Mesenchymal stem cell (in vitro differentiated cells and primary cell): ENCODE measurements around the gene VWA5B1.
"Not testable (repeated sequence)": the region's sequence is repeated elsewhere in the genome, so short reads cannot be mapped to it uniquely, and the experiment has no call there.

Experiments used
- DNase-seq: peaks from one replicate; pipeline ENCODE4 v3.0.0-alpha.2; 2013
- H2AFZ ChIP-seq: one replicate; pipeline ENCODE4 v1.6.1; 2013; ENCODE audit warnings: low read depth, mild to moderate bottlenecking, control low read depth, inconsistent platforms, low read length, moderate library complexity
- H2AK5ac ChIP-seq: 2 replicates; pipeline ENCODE4 v1.6.1; 2013; ENCODE audit warnings: low read length, moderate library complexity, mild to moderate bottlenecking, inconsistent platforms; ENCODE audit not compliant: severe bottlenecking
- H2BK120ac ChIP-seq: one replicate; pipeline ENCODE4 v1.6.1; 2013; ENCODE audit warnings: low read depth, mild to moderate bottlenecking, inconsistent platforms, low read length, moderate library complexity
- H2BK12ac ChIP-seq, 2 experiments: one replicate each; pipeline ENCODE4 v1.6.1; 2013; ENCODE audit warnings: inconsistent platforms in 2 of 2, low read length in 2 of 2, mild to moderate bottlenecking in 2 of 2, moderate library complexity in 2 of 2, control low read depth in 1 of 2
- H2BK15ac ChIP-seq: one replicate; pipeline ENCODE4 v1.6.1; 2013; ENCODE audit warnings: mild to moderate bottlenecking, low read depth, inconsistent platforms; ENCODE audit not compliant: poor library complexity, severe bottlenecking
- H2BK5ac ChIP-seq: 2 replicates; pipeline ENCODE4 v1.6.1; 2013; ENCODE audit warnings: low read depth, mild to moderate bottlenecking, low read length, control low read depth, inconsistent platforms; ENCODE audit not compliant: poor library complexity, severe bottlenecking
- H3K14ac ChIP-seq, 2 experiments: one replicate each; pipeline ENCODE4 v1.6.1; 2013; ENCODE audit warnings: inconsistent platforms in 2 of 2, low read length in 2 of 2, control low read depth in 1 of 2, mild to moderate bottlenecking in 1 of 2, moderate library complexity in 1 of 2
- H3K18ac ChIP-seq, 2 experiments: one replicate each; pipeline ENCODE4 v1.6.1; 2013; ENCODE audit warnings: inconsistent platforms in 2 of 2, low read length in 2 of 2, control low read depth in 1 of 2, low read depth in 1 of 2, mild to moderate bottlenecking in 1 of 2
- H3K23ac ChIP-seq, 2 experiments: one replicate each; pipeline ENCODE4 v1.6.1; 2013; ENCODE audit warnings: inconsistent platforms in 2 of 2, low read length in 2 of 2, mild to moderate bottlenecking in 2 of 2, moderate library complexity in 2 of 2, control low read depth in 1 of 2
- H3K27ac ChIP-seq: 2 replicates; pipeline ENCODE4 v1.5.1; 2013; ENCODE audit warnings: mild to moderate bottlenecking, moderate library complexity, low read length, control low read depth, inconsistent platforms; ENCODE audit not compliant: poor library complexity, severe bottlenecking
- H3K27me3 ChIP-seq, 2 experiments: 2 replicates each; pipeline versions ENCODE4 v1.6.1 to v1.7.0; 2013; ENCODE audit warnings: low read length in 2 of 2, mild to moderate bottlenecking in 2 of 2, moderate library complexity in 2 of 2, control low read depth in 1 of 2, inconsistent platforms in 1 of 2; ENCODE audit not compliant: control insufficient read depth in 1 of 2, insufficient read depth in 1 of 2
- H3K36me3 ChIP-seq, 2 experiments: 2 replicates each; pipeline versions ENCODE4 v1.6.1 to v1.7.0; 2013; ENCODE audit warnings: low read length in 2 of 2, control low read depth in 1 of 2, inconsistent platforms in 1 of 2, low read depth in 1 of 2, mild to moderate bottlenecking in 1 of 2; ENCODE audit not compliant: insufficient read depth in 2 of 2, control insufficient read depth in 1 of 2
- H3K4ac ChIP-seq, 2 experiments: one replicate each; pipeline ENCODE4 v1.6.1; 2013; ENCODE audit warnings: inconsistent platforms in 2 of 2, low read length in 2 of 2, mild to moderate bottlenecking in 2 of 2, moderate library complexity in 2 of 2, control low read depth in 1 of 2, low read depth in 1 of 2
- H3K4me1 ChIP-seq: 2 replicates; pipeline ENCODE4 v1.6.1; 2013; ENCODE audit warnings: low read depth, low read length, control low read depth; ENCODE audit not compliant: control insufficient read depth, insufficient read depth
- H3K4me2 ChIP-seq: 2 replicates; pipeline ENCODE4 v1.6.1; 2013; ENCODE audit warnings: low read length, mild to moderate bottlenecking, inconsistent platforms; ENCODE audit not compliant: poor library complexity, severe bottlenecking
- H3K4me3 ChIP-seq, 2 experiments: 2 replicates each; pipeline versions ENCODE4 v1.5.1 to v1.7.0; 2013; ENCODE audit warnings: low read length in 2 of 2, mild to moderate bottlenecking in 2 of 2, control low read depth in 1 of 2, low read depth in 1 of 2; ENCODE audit not compliant: insufficient read depth in 1 of 2
- H3K79me1 ChIP-seq: replicated peaks from 2 replicates; pipeline ENCODE4 v1.6.1; 2013; ENCODE audit warnings: mild to moderate bottlenecking, control low read depth, low read length, inconsistent platforms; ENCODE audit not compliant: poor library complexity, severe bottlenecking
- H3K9ac ChIP-seq: 2 replicates; pipeline ENCODE4 v1.7.0; 2013; ENCODE audit warnings: mild to moderate bottlenecking, low read length, moderate library complexity
- H3K9me3 ChIP-seq: 2 replicates; pipeline ENCODE4 v1.7.0; 2013; ENCODE audit warnings: mild to moderate bottlenecking, low read length; ENCODE audit not compliant: control insufficient read depth
- H4K8ac ChIP-seq: one replicate; pipeline ENCODE4 v1.6.1; 2013; ENCODE audit warnings: inconsistent platforms, mild to moderate bottlenecking, low read length, moderate library complexity
- H4K91ac ChIP-seq: one replicate; pipeline ENCODE4 v1.6.1; 2013; ENCODE audit warnings: mild to moderate bottlenecking, low read length, inconsistent platforms
- WGBS: methylation state at CpG from one replicate; pipeline ENCODE4 v1.1.7; 2013; ENCODE audit warnings: mixed read lengths; 5-methylcytosine and 5-hydroxymethylcytosine counted together

VWA5B1 gene

DNA sequence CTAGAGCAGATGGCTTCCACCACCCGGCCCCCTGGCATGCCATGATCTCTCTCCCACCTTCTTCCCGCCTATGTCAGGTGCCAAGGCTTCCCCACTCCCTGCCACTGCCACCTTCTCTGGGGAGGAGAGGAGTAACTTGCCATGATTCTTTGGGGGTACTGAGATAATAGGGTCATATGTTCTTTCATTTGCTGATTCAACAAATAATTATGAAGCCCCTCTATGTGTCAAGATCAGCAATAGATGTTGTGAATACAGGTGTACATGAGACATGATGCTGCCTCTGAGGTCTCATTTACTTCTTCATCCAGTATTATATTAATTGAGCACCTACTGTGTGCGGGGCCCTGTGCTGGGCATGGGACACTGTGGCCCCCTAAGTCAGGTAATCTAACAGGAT is 6.0 kb upstream of the VWA5B1 start:
- WGBS = 91% methylated on average over 1 of the region's 3 CpGs
- Histone ChIP-seq H3K9ac (no peak overlapping the region), H2BK15ac (no peak overlapping the region), H2BK120ac (no peak overlapping the region), H3K79me1 (no peaks in the 10 kb centered on the region), H4K91ac (no peak overlapping the region), H3K18ac (no peak overlapping the region), H3K4me1 (peaks cover under 1% of the 10 kb centered on the region), H2AFZ (no peak overlapping the region), H3K36me3 (no peaks in the 10 kb centered on the region), H3K27me3 (peaks cover 32 to 47% of the 10 kb centered on the region in 2 experiments), H4K8ac (no peak overlapping the region), H2BK5ac (no peak overlapping the region), H3K4ac (no peak overlapping the region), H3K14ac (no peak overlapping the region), H2BK12ac (no peak overlapping the region), H3K4me2 (no peak overlapping the region), H3K9me3 (peaks cover 10% of the 10 kb centered on the region), H2AK5ac (no peak overlapping the region), H3K23ac (no peak overlapping the region), H3K27ac (no peak overlapping the region), H3K4me3 (no peak overlapping the region)
- DNase-seq = no peak

DNA sequence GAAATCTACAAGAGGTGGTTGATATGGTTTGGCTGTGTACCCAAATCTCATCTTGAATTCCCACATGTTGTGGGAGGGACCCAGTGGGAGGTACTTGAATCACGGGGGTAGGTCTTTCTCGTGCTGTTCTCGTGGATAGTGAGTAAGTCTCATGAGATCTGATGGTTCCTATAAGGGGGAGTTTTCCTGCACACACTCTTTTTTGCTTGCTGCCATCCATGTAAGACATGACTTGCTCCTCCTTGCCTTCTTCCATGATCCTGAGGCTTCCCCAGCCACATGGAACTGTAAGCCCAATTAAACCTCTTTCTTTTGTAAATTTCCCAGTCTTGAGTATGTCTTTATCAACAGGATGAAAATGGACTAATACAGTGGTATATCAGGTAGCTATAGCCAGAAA is 5.2 kb upstream of the VWA5B1 start:
- Histone ChIP-seq H4K8ac (no peak overlapping the region), H2BK5ac (no peak overlapping the region), H3K4me2 (no peak overlapping the region), H3K9ac (no peak overlapping the region), H3K4me3 (no peak overlapping the region), H3K27me3 (peaks cover 41 to 56% of the 10 kb centered on the region in 2 experiments), H3K36me3 (no peaks in the 10 kb centered on the region), H4K91ac (no peak overlapping the region), H2BK12ac (no peak overlapping the region), H3K9me3 (peaks cover 10% of the 10 kb centered on the region), H3K79me1 (no peaks in the 10 kb centered on the region), H3K18ac (no peak overlapping the region), H3K4me1 (no peaks in the 10 kb centered on the region), H3K23ac (no peak overlapping the region), H2AFZ (no peak overlapping the region), H3K27ac (no peak overlapping the region), H3K14ac (no peak overlapping the region), H3K4ac (no peak overlapping the region), H2BK15ac (no peak overlapping the region), H2BK120ac (no peak overlapping the region), H2AK5ac (no peak overlapping the region)
- no peak for DNase-seq
- 73% methylated on average over 3 of the region's 3 CpGs for WGBS

DNA sequence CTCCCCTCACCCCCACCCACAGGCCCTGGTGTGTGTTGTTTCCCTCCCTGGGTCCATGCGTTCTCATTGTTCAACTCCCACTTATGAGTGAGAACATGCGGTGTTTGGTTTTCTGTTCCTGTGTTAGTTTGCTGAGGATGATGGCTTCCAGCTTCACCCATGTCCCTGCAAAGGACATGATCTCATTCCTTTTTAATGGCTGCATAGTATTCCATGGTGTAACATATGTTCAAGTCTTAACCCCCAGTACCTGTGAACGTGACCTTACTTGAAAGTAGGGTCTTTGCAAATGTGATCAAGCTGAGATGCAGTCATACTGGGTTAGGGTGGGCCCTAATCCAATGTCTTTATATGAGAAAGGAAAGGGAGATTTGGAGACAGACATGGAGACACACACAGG is 3.0 kb upstream of the VWA5B1 start:
- not testable (repeated sequence) for H3K9ac ChIP-seq, DNase-seq, H2BK120ac ChIP-seq, H3K9me3 ChIP-seq, H2BK5ac ChIP-seq, H2AFZ ChIP-seq, H4K8ac ChIP-seq, H2BK15ac ChIP-seq, H3K4me3 ChIP-seq, H2BK12ac ChIP-seq, H3K4me2 ChIP-seq, H3K14ac ChIP-seq, H3K18ac ChIP-seq, H3K23ac ChIP-seq, H3K4ac ChIP-seq, H4K91ac ChIP-seq, H3K4me1 ChIP-seq, H3K79me1 ChIP-seq, H3K36me3 ChIP-seq, H3K27ac ChIP-seq, H2AK5ac ChIP-seq
- WGBS = 78% methylated on average over 2 of the region's 3 CpGs
- peaks cover 63 to 64% of the 10 kb centered on the region in 2 experiments for H3K27me3 ChIP-seq

DNA sequence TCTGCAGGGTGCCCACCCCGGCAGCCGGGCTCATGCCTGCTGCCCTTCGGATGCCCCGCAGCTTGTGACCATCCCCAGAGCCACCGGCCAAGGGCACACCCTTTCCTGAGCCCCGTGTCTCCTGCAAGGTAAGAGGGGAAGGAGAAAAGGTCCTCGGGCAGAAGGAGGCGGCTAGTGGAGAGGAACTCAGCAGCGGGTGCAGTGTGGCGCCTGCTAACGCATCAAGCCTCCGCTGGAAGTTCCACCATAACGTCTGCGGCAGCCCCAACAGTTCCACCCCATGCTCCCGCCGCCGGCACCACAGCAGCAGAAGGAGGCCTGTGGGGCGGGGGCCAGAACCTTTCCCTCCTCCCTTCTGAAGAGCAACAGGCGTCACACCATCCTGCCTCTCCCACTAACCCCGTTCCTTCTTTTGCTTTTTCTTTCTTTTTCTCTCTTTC is 990 bp downstream of the VWA5B1 start:
- H3K4ac ChIP-seq = no peak overlapping the region
- H2AFZ ChIP-seq = no peak overlapping the region
- H3K18ac ChIP-seq = no peak overlapping the region
- DNase-seq = no peak
- no peak overlapping the region for H2BK15ac ChIP-seq
- H3K27me3 ChIP-seq = peaks cover 72 to 87% of the 10 kb centered on the region in 2 experiments
- H2BK5ac ChIP-seq = no peak overlapping the region
- no peaks in the 10 kb centered on the region for H3K79me1 ChIP-seq
- no peaks in the 10 kb centered on the region for H3K9me3 ChIP-seq
- H2BK12ac ChIP-seq = no peak overlapping the region
- H3K9ac ChIP-seq = peak overlapping the region; percentile 32
- H2AK5ac ChIP-seq = no peak overlapping the region
- H3K23ac ChIP-seq = no peak overlapping the region
- no peaks in the 10 kb centered on the region for H3K4me1 ChIP-seq
- no peak overlapping the region for H4K8ac ChIP-seq
- 9% methylated on average over 20 of the region's 20 CpGs for WGBS
- peak overlapping the region in 1 of 2 experiments; percentile 49 for H3K4me3 ChIP-seq
- H2BK120ac ChIP-seq = no peak overlapping the region
- no peaks in the 10 kb centered on the region for H3K36me3 ChIP-seq
- H3K14ac ChIP-seq = no peak overlapping the region
- no peak overlapping the region for H3K27ac ChIP-seq
- no peak overlapping the region for H4K91ac ChIP-seq
- no peak overlapping the region for H3K4me2 ChIP-seq
